GM10266 (cell line): ENCODE data around the gene FBXO47.

Source experiments
- DNase-seq: peaks from one replicate; pipeline ENCODE4 v3.0.0; 2012; ENCODE audit errors: extremely low spot score
- CTCF ChIP-seq: IDR thresholded peaks from 2 replicates; pipeline ENCODE4 v1.5.1; 2012; ENCODE audit warnings: mild to moderate bottlenecking, low read depth; ENCODE audit not compliant: control insufficient read depth, insufficient read depth; ENCODE audit errors: missing control alignments

Gene FBXO47

GRCh38 chr17:38919316-38920078 is 47.7 kb downstream of the FBXO47 start:
- DNase-seq = no peak
- TF ChIP-seq CTCF = no peak

- no peak for TF ChIP-seq CTCF
Measured at GRCh38 chr17:38918916-38919315, 48.3 kb downstream of the FBXO47 start.

GRCh38 chr17:38918129-38918913 is 48.9 kb downstream of the FBXO47 start:
- DNase-seq = no peak
- no peak for TF ChIP-seq CTCF

More at GRCh38 chr17:38918916-38919315, 48.3 kb downstream of the FBXO47 start:
- no peak for DNase-seq

- TF ChIP-seq CTCF = no peak
- no peak for DNase-seq
Measured at GRCh38 chr17:38917259-38917658, 49.9 kb downstream of the FBXO47 start.

- TF ChIP-seq CTCF = no peak
- no peak for DNase-seq
Measured at GRCh38 chr17:38916771-38917170, 50.4 kb downstream of the FBXO47 start.

- no peak for DNase-seq
- TF ChIP-seq CTCF = no peak
Measured at GRCh38 chr17:38915639-38915995, 51.6 kb downstream of the FBXO47 start.

- no peak for DNase-seq
Measured at GRCh38 chr17:38914741-38915638, 52.2 kb downstream of the FBXO47 start.

More at GRCh38 chr17:38914741-38915638, 52.2 kb downstream of the FBXO47 start:
- TF ChIP-seq CTCF = no peak
